MCF 10A (cell line): ENCODE data around the gene DDRGK1. TPM values are rescaled to one million over a fixed set of nuclear protein-coding genes. Genes with fewer than 3 reads are reported as not detected.
"Not testable (repeated sequence)": the region's sequence is repeated elsewhere in the genome, so short reads cannot be mapped to it uniquely, and the experiment has no call there.

ENCODE experiments used
- BruUV-seq: library from RNA; stranded (reverse); fragments of 400-500 nt; replicated peaks from 2 replicates; lab custom pipeline; 2021; lab: Mats Ljungman, UMichigan
- CTCF ChIA-PET: fragments of 300-600 bp; sonication (Branson Sonifier 250); formaldehyde crosslinking; extraction: SDS; loops from one replicate; lab custom pipeline; 2021; ENCODE audit warnings: antibody characterized with exemption, inconsistent platforms; lab: Yijun Ruan, JAX
- POLR2A ChIA-PET: fragments of 300-600, 350-650 bp; sonication (Branson Sonifier 250); formaldehyde crosslinking; extraction: SDS; loops from one replicate; lab custom pipeline; 2020; ENCODE audit warnings: antibody characterized with exemption, inconsistent platforms; lab: Yijun Ruan, JAX
- DNase-seq: peaks from one replicate; pipeline ENCODE4 v3.0.0-alpha.2; 2018; ENCODE audit not compliant: unreplicated experiment
- H3K27ac Mint-ChIP-seq: one replicate; pipeline ENCODE4 v1.8.0; 2022; ENCODE audit warnings: mild to moderate bottlenecking, low read depth, mixed read lengths; ENCODE audit not compliant: unreplicated experiment
- H3K27me3 Mint-ChIP-seq: one replicate; pipeline ENCODE4 v1.8.0; 2022; ENCODE audit warnings: mixed read lengths; ENCODE audit not compliant: insufficient read depth, unreplicated experiment
- H3K36me3 Mint-ChIP-seq: one replicate; pipeline ENCODE4 v1.8.0; 2022; ENCODE audit warnings: mild to moderate bottlenecking, moderate library complexity, mixed read lengths; ENCODE audit not compliant: insufficient read depth, unreplicated experiment
- H3K4me1 Mint-ChIP-seq: one replicate; pipeline ENCODE4 v1.8.0; 2022; ENCODE audit warnings: mixed read lengths; ENCODE audit not compliant: insufficient read depth, unreplicated experiment
- H3K4me3 Mint-ChIP-seq: one replicate; pipeline ENCODE4 v1.8.0; 2022; ENCODE audit warnings: mild to moderate bottlenecking, moderate library complexity, mixed read lengths; ENCODE audit not compliant: unreplicated experiment
- H3K9me3 Mint-ChIP-seq: one replicate; pipeline ENCODE4 v1.8.0; 2022; ENCODE audit warnings: mixed read lengths; ENCODE audit not compliant: unreplicated experiment
- CTCF ChIP-seq: fragments of 200-600 bp; IDR thresholded peaks from one replicate; pipeline ENCODE4 v1.8.0; 2022; ENCODE audit warnings: antibody characterized with exemption, mild to moderate bottlenecking; ENCODE audit not compliant: unreplicated experiment
- intact Hi-C: fragments of 100-400 bp; cut with micrococcal nuclease; formaldehyde crosslinking; loops from 2 replicates; pipeline ENCODE4 v1.14.1; 2022
- total RNA-seq: library from RNA; stranded (reverse); gene quantifications from 2 replicates; pipeline ENCODE4 v1.2.3, GENCODE V29; 2022

DDRGK1 gene
- total RNA-seq, 1 experiment from 2014 or later: 116 TPM

DNA sequence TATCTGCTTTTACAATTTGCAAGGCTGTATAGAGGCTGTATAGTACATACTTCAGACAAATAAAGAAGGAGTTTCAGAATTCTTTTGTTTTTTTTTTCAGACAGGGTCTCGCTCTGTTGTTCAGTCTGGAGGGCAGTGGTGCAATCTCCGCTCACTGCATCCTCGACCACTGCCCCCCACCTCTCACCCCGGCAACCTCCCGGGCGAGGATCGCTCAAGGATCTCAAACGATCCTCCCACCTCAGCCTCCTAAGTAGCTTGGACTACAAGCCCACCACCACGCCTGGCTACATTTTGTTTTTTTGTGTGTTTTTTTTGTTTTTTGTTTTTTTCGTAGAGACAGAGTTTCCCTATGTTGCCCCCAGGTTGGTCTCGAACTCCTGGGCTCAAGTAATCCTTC is 46.7 kb downstream of the DDRGK1 start:
- peak overlapping the region; percentile 99 for H3K27ac Mint-ChIP-seq
- POLR2A ChIA-PET: interaction anchor here (0.9 to 2.4 kb wide), 2 partner anchors 13 to 157 kb away, joined by 3 to 11 read pairs; no protein-coding TSS in a partner anchor
- no peak for DNase-seq

GRCh38 chr20:3156811-3157619 is 47.5 kb downstream of the DDRGK1 start:
- no peak for DNase-seq
- Mint-ChIP-seq H3K27ac (peak overlapping the region; percentile 99), H3K36me3 (peaks cover 35% of the 10 kb centered on the region), H3K27me3 (no peaks in the 10 kb centered on the region), H3K4me1 (peaks cover 19% of the 10 kb centered on the region), H3K9me3 (no peaks in the 10 kb centered on the region), H3K4me3 (peak overlapping the region; percentile 92)
- ChIA-PET POLR2A (interaction anchor here (0.7 to 0.9 kb wide), 3 partner anchors 109 to 310 kb away, joined by 3 to 4 read pairs (median 4); no protein-coding TSS in a partner anchor), CTCF (interaction anchor here (0.6 to 1.5 kb wide), 7 partner anchors 9 to 317 kb away, joined by 3 to 8 read pairs (median 4); partner anchors contain the start of genes PCED1A and VPS16)
- BruUV-seq: no TSS peak
- TF ChIP-seq CTCF: no peak
- intact Hi-C loops: no loop called here

More for the DNA sequence above, 46.7 kb downstream of the DDRGK1 start:
- CTCF ChIA-PET: interaction anchor here (0.6 to 1.5 kb wide), 5 partner anchors 10 to 159 kb away, joined by 3 to 8 read pairs (median 4); no protein-coding TSS in a partner anchor
- Mint-ChIP-seq H3K9me3 (no peaks in the 10 kb centered on the region), H3K4me1 (peaks cover 19% of the 10 kb centered on the region), H3K36me3 (peaks cover 35% of the 10 kb centered on the region), H3K4me3 (peak overlapping the region; percentile 92), H3K27me3 (no peaks in the 10 kb centered on the region)
- intact Hi-C loops: no loop called here
- no peak for TF ChIP-seq CTCF
- no TSS peak for BruUV-seq

DNA sequence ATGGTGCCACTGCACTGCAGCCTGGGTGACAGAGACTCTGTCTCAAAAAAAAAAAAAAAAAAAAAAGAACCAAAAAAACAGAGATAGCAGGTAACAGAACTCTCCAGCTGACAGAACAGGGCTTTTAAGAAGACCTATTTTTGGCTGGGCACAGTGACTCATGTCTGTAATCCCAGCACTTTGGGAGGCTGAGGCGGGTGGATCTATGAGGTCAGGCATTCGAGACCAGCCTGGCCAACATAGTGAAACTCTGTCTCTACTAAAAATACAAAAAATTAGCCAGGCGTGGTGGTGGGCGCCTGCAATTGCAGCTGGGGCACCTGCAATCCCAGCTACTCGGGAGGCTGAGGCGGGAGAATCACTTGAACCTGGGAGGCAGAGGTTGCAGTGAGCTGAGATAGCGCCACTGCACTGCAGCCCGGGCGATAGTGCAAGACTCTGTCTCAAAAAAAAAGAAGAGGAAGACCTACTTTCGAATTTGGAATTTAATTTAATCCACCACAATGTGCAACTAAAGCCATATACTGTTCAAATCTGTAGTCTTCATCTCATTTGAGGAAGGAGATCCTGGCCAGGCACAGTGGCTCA is 52.3 kb downstream of the DDRGK1 start:
- H3K4me3 Mint-ChIP-seq, POLR2A ChIA-PET, H3K27ac Mint-ChIP-seq, intact Hi-C loops, H3K9me3 Mint-ChIP-seq, BruUV-seq, H3K27me3 Mint-ChIP-seq: not testable (repeated sequence)
- Mint-ChIP-seq H3K36me3 (peaks cover 57% of the 10 kb centered on the region), H3K4me1 (peaks cover 13% of the 10 kb centered on the region)
- DNase-seq: peak; percentile 22
- CTCF ChIA-PET: interaction anchor here (0.7 to 2.2 kb wide), 3 partner anchors 12 to 589 kb away, joined by 3 to 17 read pairs (median 4); no protein-coding TSS in a partner anchor

DNA sequence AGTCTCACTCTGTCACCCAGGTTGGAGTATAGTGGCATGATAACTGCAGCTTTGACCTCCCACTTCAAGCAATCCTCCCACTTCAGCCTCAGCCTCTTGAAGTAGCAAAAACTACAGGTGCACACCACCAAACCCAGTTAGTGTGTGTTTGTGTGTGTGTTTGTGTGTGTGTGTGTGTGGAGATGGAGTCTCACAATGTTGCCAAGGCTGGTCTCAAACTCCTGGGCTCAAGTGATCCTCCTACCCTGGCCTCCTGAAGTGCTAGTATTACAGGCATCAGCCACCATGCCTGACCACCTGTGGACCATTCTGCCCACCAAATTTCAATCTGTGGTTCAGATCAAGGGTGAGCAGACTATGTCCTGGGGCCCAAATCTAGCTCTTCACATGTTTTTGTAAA is 53.6 kb downstream of the DDRGK1 start:
- Mint-ChIP-seq H3K9me3 (no peaks in the 10 kb centered on the region), H3K27ac (no peak overlapping the region), H3K36me3 (peaks cover 60% of the 10 kb centered on the region), H3K4me3 (no peak overlapping the region), H3K4me1 (peaks cover 5% of the 10 kb centered on the region), H3K27me3 (no peaks in the 10 kb centered on the region)
- ChIA-PET POLR2A (interaction anchor here (1.9 kb wide), 1 partner anchor 9 kb away, joined by 14 read pairs; the partner anchor contains the start of genes FASTKD5 and UBOX5), CTCF (interaction anchor here (0.9 to 1.2 kb wide), 2 partner anchors 37 to 98 kb away, joined by 3 read pairs; no protein-coding TSS in a partner anchor)
- intact Hi-C loops: no loop called here
- TF ChIP-seq CTCF: no peak
- no peak for DNase-seq
- BruUV-seq: no TSS peak
